GM23338 (cell line): ENCODE data around the gene DCAF8L1.

Experiments
- CREB1 ChIP-seq: fragments of 250-450 bp; sonication (Bioruptor Pico); IDR thresholded peaks from 2 replicates; pipeline ENCODE4 v1.5.0; 2020; ENCODE audit warnings: low read depth, mild to moderate bottlenecking, moderate library complexity
- CTCF ChIP-seq, 2 experiments: fragments of 200-600 bp in 1 of 2; sonication (generic) in 1 of 2; conservative IDR thresholded peaks; 2 replicates each; pipeline versions ENCODE4 v1.5.1 to v1.6.1; 2016 to 2017; ENCODE audit warnings: antibody characterized with exemption in 2 of 2, low read depth in 2 of 2, mild to moderate bottlenecking in 2 of 2, moderate library complexity in 1 of 2
- EZH2 ChIP-seq: fragments of 200-600 bp; sonication (generic); IDR thresholded peaks from one replicate; pipeline ENCODE4 v1.8.0; 2017; ENCODE audit warnings: antibody characterized with exemption, mild to moderate bottlenecking, low read depth; ENCODE audit not compliant: unreplicated experiment
- EZH2phosphoT487 ChIP-seq: fragments of 200-600 bp; sonication (generic); IDR thresholded peaks from one replicate; pipeline ENCODE4 v1.8.1; 2018; ENCODE audit warnings: antibody characterized with exemption; ENCODE audit not compliant: unreplicated experiment
- JUNB ChIP-seq: IDR thresholded peaks from one replicate; pipeline ENCODE4 v1.6.1; 2016; ENCODE audit warnings: antibody characterized with exemption; ENCODE audit not compliant: unreplicated experiment
- NANOG ChIP-seq: IDR thresholded peaks from 2 replicates; pipeline ENCODE4 v1.6.1; 2016; ENCODE audit warnings: antibody characterized with exemption, borderline replicate concordance
- POLR2AphosphoS5 ChIP-seq: IDR thresholded peaks from 2 replicates; pipeline ENCODE4 v1.6.1; 2016; ENCODE audit warnings: antibody characterized with exemption, low read depth
- REST ChIP-seq: IDR thresholded peaks from one replicate; pipeline ENCODE4 v1.6.1; 2018; ENCODE audit warnings: antibody characterized with exemption; ENCODE audit not compliant: unreplicated experiment
- STAT1 ChIP-seq: IDR thresholded peaks from one replicate; pipeline ENCODE4 v1.6.1; 2016; ENCODE audit warnings: antibody characterized with exemption; ENCODE audit not compliant: unreplicated experiment
- ZNF114 ChIP-seq: fragments of 250-450 bp; sonication (Bioruptor Pico); IDR thresholded peaks from 2 replicates; pipeline ENCODE4 v1.5.0; 2020; ENCODE audit warnings: mild to moderate bottlenecking, moderate library complexity
- ZNF331 ChIP-seq: fragments of 250-450 bp; sonication (Bioruptor Pico); IDR thresholded peaks from 2 replicates; pipeline ENCODE4 v1.5.0; 2020; ENCODE audit warnings: low read depth, mild to moderate bottlenecking, moderate library complexity
- ZNF462 ChIP-seq: fragments of 250-450 bp; sonication (Bioruptor Pico); IDR thresholded peaks from 2 replicates; pipeline ENCODE4 v1.5.0; 2020; ENCODE audit warnings: mild to moderate bottlenecking, moderate library complexity
- TF ChIP-seq, protein P1 (sequence below): IDR thresholded peaks from 2 replicates; pipeline ENCODE4 v1.6.1; 2016; ENCODE audit warnings: antibody characterized with exemption

- no peak for TF ChIP-seq STAT1
- TF ChIP-seq CTCF (conservative IDR thresholded peaks at IDR 0.05; ENCODE audit: low read depth in 2 of 2): no peak
- TF ChIP-seq ZNF462: no peak
- no peak for TF ChIP-seq EZH2phosphoT487
- TF ChIP-seq EZH2: no peak
- no peak for TF ChIP-seq POLR2AphosphoS5
- TF ChIP-seq JUNB: no peak
- TF ChIP-seq NANOG: no peak
- TF ChIP-seq REST: no peak
- TF ChIP-seq ZNF331 (CRISPR knock-in tag): no peak
- TF ChIP-seq CREB1 (CRISPR knock-in tag): no peak
- TF ChIP-seq ZNF114 (CRISPR knock-in tag): no peak
- TF ChIP-seq, protein P1, sequence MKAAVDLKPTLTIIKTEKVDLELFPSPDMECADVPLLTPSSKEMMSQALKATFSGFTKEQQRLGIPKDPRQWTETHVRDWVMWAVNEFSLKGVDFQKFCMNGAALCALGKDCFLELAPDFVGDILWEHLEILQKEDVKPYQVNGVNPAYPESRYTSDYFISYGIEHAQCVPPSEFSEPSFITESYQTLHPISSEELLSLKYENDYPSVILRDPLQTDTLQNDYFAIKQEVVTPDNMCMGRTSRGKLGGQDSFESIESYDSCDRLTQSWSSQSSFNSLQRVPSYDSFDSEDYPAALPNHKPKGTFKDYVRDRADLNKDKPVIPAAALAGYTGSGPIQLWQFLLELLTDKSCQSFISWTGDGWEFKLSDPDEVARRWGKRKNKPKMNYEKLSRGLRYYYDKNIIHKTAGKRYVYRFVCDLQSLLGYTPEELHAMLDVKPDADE: no peak
Observed at GRCh38 chrX:27966492-27966891, 14.8 kb downstream of the DCAF8L1 start.
